Measurements from ENCODE around the gene LPP.

DNA sequence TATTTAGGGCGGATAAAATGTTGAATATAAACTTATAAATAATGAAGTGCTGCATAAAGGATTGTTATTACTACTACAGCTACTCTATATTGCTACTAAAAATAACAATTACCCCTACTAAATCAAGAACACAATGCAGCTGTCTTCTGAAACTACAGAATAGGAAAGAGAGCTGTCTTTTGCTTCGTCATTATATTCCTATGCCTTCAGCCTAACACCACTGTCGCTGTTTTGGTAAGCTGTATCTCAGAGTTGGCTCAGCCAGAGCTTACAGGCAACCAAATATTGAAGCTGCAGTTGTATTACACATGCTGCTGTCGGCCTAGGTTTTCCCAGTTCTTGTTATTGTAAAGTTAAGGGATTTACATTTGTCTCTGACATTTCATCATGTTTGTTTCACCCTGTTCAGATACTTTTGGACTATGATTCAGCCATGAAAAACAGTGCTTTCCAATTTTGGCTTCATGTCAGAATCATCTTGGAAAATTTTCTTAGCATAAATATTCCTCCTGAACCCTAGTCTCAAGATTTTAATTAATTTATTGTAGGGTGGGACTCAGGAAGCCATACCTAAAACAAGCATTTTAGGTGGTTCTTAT is 31.3 kb upstream of the LPP start:
- TF ChIP-seq CTCF (IDR thresholded peaks at IDR 0.05 in 2 of 3, conservative IDR thresholded peaks at IDR 0.05 in 1 of 3; ENCODE audit: borderline replicate concordance in 1 of 3, insufficient read depth in 1 of 3, low read depth in 2 of 3, low read length in 2 of 3) = no peak
- TF ChIP-seq RAD21 (IDR thresholded peaks at IDR 0.05; ENCODE audit: low read depth) = no peak
- TF ChIP-seq SIN3A (IDR thresholded peaks at IDR 0.05; ENCODE audit: low read depth) = no peak
- no peak for TF ChIP-seq SP1 (IDR thresholded peaks at IDR 0.05; ENCODE audit: low read depth)
- no peak for TF ChIP-seq POLR2A (IDR thresholded peaks at IDR 0.05; ENCODE audit: borderline replicate concordance, extremely low read depth, insufficient read depth, insufficient read length)
- TF ChIP-seq, protein P1, sequence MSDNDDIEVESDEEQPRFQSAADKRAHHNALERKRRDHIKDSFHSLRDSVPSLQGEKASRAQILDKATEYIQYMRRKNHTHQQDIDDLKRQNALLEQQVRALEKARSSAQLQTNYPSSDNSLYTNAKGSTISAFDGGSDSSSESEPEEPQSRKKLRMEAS (IDR thresholded peaks at IDR 0.05) = no peak
- no peak for TF ChIP-seq REST (IDR thresholded peaks at IDR 0.05; ENCODE audit: low read depth)
- TF ChIP-seq YY1 (IDR thresholded peaks at IDR 0.05; ENCODE audit: extremely low read depth, insufficient replicate concordance, low read depth, low read length) = no peak
- TF ChIP-seq ATF3 (IDR thresholded peaks at IDR 0.05) = no peak
